ENCODE results near the gene STK32B. TPM values are rescaled to one million over a fixed set of nuclear protein-coding genes. Genes with fewer than 3 reads are reported as not detected.
"Not testable (repeated sequence)": the region's sequence is repeated elsewhere in the genome, so short reads cannot be mapped to it uniquely, and the experiment has no call there.

STK32B gene
- total and polyA plus RNA-seq, 2 donors = 2.9 to 4.8 TPM

- Histone ChIP-seq H3K4me3 (ENCODE audit: low read length in 2 of 2) (no peak overlapping the region), H3K4me1 (ENCODE audit: control insufficient read depth in 2 of 2, insufficient read depth in 2 of 2, low read length in 2 of 2) (no peaks in the 10 kb centered on the region), H3K27me3 (ENCODE audit: control insufficient read depth in 2 of 2, insufficient read depth in 1 of 2, low read length in 1 of 2) (no peaks in the 10 kb centered on the region), H3K36me3 (ENCODE audit: control insufficient read depth in 2 of 2, insufficient read depth in 2 of 2, low read length in 1 of 2) (no peaks in the 10 kb centered on the region), H3K9me3 (ENCODE audit: control insufficient read depth in 2 of 2, insufficient read depth in 1 of 2, low read length in 1 of 2) (no peaks in the 10 kb centered on the region), H3K27ac (ENCODE audit: low read depth in 1 of 2, low read length in 1 of 2) (no peak overlapping the region)
- 93% methylated on average over 6 of the region's 6 CpGs for WGBS
- no peak for DNase-seq (ENCODE audit: low read depth in 6 of 9, low spot score in 9 of 9)
These were observed 372.4 kb downstream of the STK32B start for GRCh38 chr4:5423670-5424069.

GRCh38 chr4:5424211-5424610 lies 372.9 kb downstream of the STK32B start:
- H3K4me3 ChIP-seq (ENCODE audit: low read length in 2 of 2) = no peak overlapping the region
- no peaks in the 10 kb centered on the region for H3K27me3 ChIP-seq (ENCODE audit: control insufficient read depth in 2 of 2, insufficient read depth in 1 of 2, low read length in 1 of 2)
- no peak for DNase-seq (ENCODE audit: low read depth in 6 of 9, low spot score in 9 of 9)
- no peak overlapping the region for H3K27ac ChIP-seq (ENCODE audit: low read depth in 1 of 2, low read length in 1 of 2)
- H3K4me1 ChIP-seq (ENCODE audit: control insufficient read depth in 2 of 2, insufficient read depth in 2 of 2, low read length in 2 of 2) = no peaks in the 10 kb centered on the region
- H3K9me3 ChIP-seq (ENCODE audit: control insufficient read depth in 2 of 2, insufficient read depth in 1 of 2, low read length in 1 of 2) = no peaks in the 10 kb centered on the region
- no peaks in the 10 kb centered on the region for H3K36me3 ChIP-seq (ENCODE audit: control insufficient read depth in 2 of 2, insufficient read depth in 2 of 2, low read length in 1 of 2)
- WGBS = 98% methylated on average over 3 of the region's 3 CpGs

GRCh38 chr4:5424901-5425300 lies 373.6 kb downstream of the STK32B start:
- Histone ChIP-seq H3K27me3 (ENCODE audit: control insufficient read depth in 2 of 2, insufficient read depth in 1 of 2, low read length in 1 of 2) (no peaks in the 10 kb centered on the region), H3K27ac (ENCODE audit: low read depth in 1 of 2, low read length in 1 of 2) (no peak overlapping the region), H3K9me3 (ENCODE audit: control insufficient read depth in 2 of 2, insufficient read depth in 1 of 2, low read length in 1 of 2) (no peaks in the 10 kb centered on the region), H3K4me1 (ENCODE audit: control insufficient read depth in 2 of 2, insufficient read depth in 2 of 2, low read length in 2 of 2) (no peaks in the 10 kb centered on the region), H3K36me3 (ENCODE audit: control insufficient read depth in 2 of 2, insufficient read depth in 2 of 2, low read length in 1 of 2) (no peaks in the 10 kb centered on the region), H3K4me3 (ENCODE audit: low read length in 2 of 2) (no peak overlapping the region)
- WGBS = 95% methylated on average over 8 of the region's 8 CpGs
- DNase-seq (ENCODE audit: low read depth in 6 of 9, low spot score in 9 of 9) = no peak

GRCh38 chr4:5429747-5430146 lies 378.5 kb downstream of the STK32B start:
- DNase-seq (ENCODE audit: low read depth in 6 of 9, low spot score in 9 of 9) = no peak
- Histone ChIP-seq H3K4me3 (ENCODE audit: low read length in 2 of 2) (no peak overlapping the region), H3K27ac (ENCODE audit: low read depth in 1 of 2, low read length in 1 of 2) (no peak overlapping the region), H3K27me3 (ENCODE audit: control insufficient read depth in 2 of 2, insufficient read depth in 1 of 2, low read length in 1 of 2) (no peaks in the 10 kb centered on the region), H3K36me3 (ENCODE audit: control insufficient read depth in 2 of 2, insufficient read depth in 2 of 2, low read length in 1 of 2) (no peaks in the 10 kb centered on the region), H3K4me1 (ENCODE audit: control insufficient read depth in 2 of 2, insufficient read depth in 2 of 2, low read length in 2 of 2) (no peaks in the 10 kb centered on the region), H3K9me3 (ENCODE audit: control insufficient read depth in 2 of 2, insufficient read depth in 1 of 2, low read length in 1 of 2) (no peaks in the 10 kb centered on the region)

GRCh38 chr4:5433196-5433595 lies 381.9 kb downstream of the STK32B start:
- H3K27ac ChIP-seq (ENCODE audit: low read depth in 1 of 2, low read length in 1 of 2) = no peak overlapping the region
- no peaks in the 10 kb centered on the region for H3K27me3 ChIP-seq (ENCODE audit: control insufficient read depth in 2 of 2, insufficient read depth in 1 of 2, low read length in 1 of 2)
- no peak for DNase-seq (ENCODE audit: low read depth in 6 of 9, low spot score in 9 of 9)
- H3K4me3 ChIP-seq (ENCODE audit: low read length in 2 of 2) = no peak overlapping the region
- peaks cover 0 to 3% of the 10 kb centered on the region in 2 donors for H3K9me3 ChIP-seq (ENCODE audit: control insufficient read depth in 2 of 2, insufficient read depth in 1 of 2, low read length in 1 of 2)
- H3K4me1 ChIP-seq (ENCODE audit: control insufficient read depth in 2 of 2, insufficient read depth in 2 of 2, low read length in 2 of 2) = no peaks in the 10 kb centered on the region
- no peaks in the 10 kb centered on the region for H3K36me3 ChIP-seq (ENCODE audit: control insufficient read depth in 2 of 2, insufficient read depth in 2 of 2, low read length in 1 of 2)
- 98% methylated on average over 5 of the region's 5 CpGs for WGBS

- WGBS = 82% methylated on average over 5 of the region's 5 CpGs
These were observed 383.9 kb downstream of the STK32B start for GRCh38 chr4:5435201-5435600.

GRCh38 chr4:5435823-5436222 lies 384.5 kb downstream of the STK32B start:
- Histone ChIP-seq H3K27ac (ENCODE audit: low read depth in 1 of 2, low read length in 1 of 2) (no peak overlapping the region), H3K36me3 (ENCODE audit: control insufficient read depth in 2 of 2, insufficient read depth in 2 of 2, low read length in 1 of 2) (no peaks in the 10 kb centered on the region), H3K4me1 (ENCODE audit: control insufficient read depth in 2 of 2, insufficient read depth in 2 of 2, low read length in 2 of 2) (no peaks in the 10 kb centered on the region), H3K9me3 (ENCODE audit: control insufficient read depth in 2 of 2, insufficient read depth in 1 of 2, low read length in 1 of 2) (peaks cover 0 to 3% of the 10 kb centered on the region in 2 donors), H3K4me3 (ENCODE audit: low read length in 2 of 2) (no peak overlapping the region), H3K27me3 (ENCODE audit: control insufficient read depth in 2 of 2, insufficient read depth in 1 of 2, low read length in 1 of 2) (no peaks in the 10 kb centered on the region)
- WGBS = 87% methylated on average over 4 of the region's 4 CpGs
- DNase-seq (ENCODE audit: low read depth in 6 of 9, low spot score in 9 of 9) = no peak

More at GRCh38 chr4:5435201-5435600, 383.9 kb downstream of the STK32B start:
- no peaks in the 10 kb centered on the region for H3K36me3 ChIP-seq (ENCODE audit: control insufficient read depth in 2 of 2, insufficient read depth in 2 of 2, low read length in 1 of 2)
- H3K4me3 ChIP-seq (ENCODE audit: low read length in 2 of 2) = no peak overlapping the region
- H3K27ac ChIP-seq (ENCODE audit: low read depth in 1 of 2, low read length in 1 of 2) = no peak overlapping the region
- H3K9me3 ChIP-seq (ENCODE audit: control insufficient read depth in 2 of 2, insufficient read depth in 1 of 2, low read length in 1 of 2) = peaks cover 0 to 3% of the 10 kb centered on the region in 2 donors
- no peaks in the 10 kb centered on the region for H3K27me3 ChIP-seq (ENCODE audit: control insufficient read depth in 2 of 2, insufficient read depth in 1 of 2, low read length in 1 of 2)
- no peak for DNase-seq (ENCODE audit: low read depth in 6 of 9, low spot score in 9 of 9)
- H3K4me1 ChIP-seq (ENCODE audit: control insufficient read depth in 2 of 2, insufficient read depth in 2 of 2, low read length in 2 of 2) = no peaks in the 10 kb centered on the region

GRCh38 chr4:5443976-5444802 lies 392.9 kb downstream of the STK32B start:
- not testable (repeated sequence) for H3K36me3 ChIP-seq (ENCODE audit: control insufficient read depth in 2 of 2, insufficient read depth in 2 of 2, low read length in 1 of 2); H3K9me3 ChIP-seq (ENCODE audit: control insufficient read depth in 2 of 2, insufficient read depth in 1 of 2, low read length in 1 of 2); H3K27ac ChIP-seq (ENCODE audit: low read depth in 1 of 2, low read length in 1 of 2); H3K4me3 ChIP-seq (ENCODE audit: low read length in 2 of 2); DNase-seq (ENCODE audit: low read depth in 6 of 9, low spot score in 9 of 9); H3K4me1 ChIP-seq (ENCODE audit: control insufficient read depth in 2 of 2, insufficient read depth in 2 of 2, low read length in 2 of 2); H3K27me3 ChIP-seq (ENCODE audit: control insufficient read depth in 2 of 2, insufficient read depth in 1 of 2, low read length in 1 of 2)
- 89% methylated on average over 26 of the region's 31 CpGs for WGBS

- H3K27me3 ChIP-seq (ENCODE audit: control insufficient read depth in 2 of 2, insufficient read depth in 1 of 2, low read length in 1 of 2) = no peaks in the 10 kb centered on the region
- 96% methylated on average over 10 of the region's 10 CpGs for WGBS
- H3K4me1 ChIP-seq (ENCODE audit: control insufficient read depth in 2 of 2, insufficient read depth in 2 of 2, low read length in 2 of 2) = no peaks in the 10 kb centered on the region
These were observed 393.7 kb downstream of the STK32B start for GRCh38 chr4:5444918-5445517.

More at GRCh38 chr4:5444918-5445517, 393.7 kb downstream of the STK32B start:
- Histone ChIP-seq H3K9me3 (ENCODE audit: control insufficient read depth in 2 of 2, insufficient read depth in 1 of 2, low read length in 1 of 2) (no peaks in the 10 kb centered on the region), H3K27ac (ENCODE audit: low read depth in 1 of 2, low read length in 1 of 2) (no peak overlapping the region), H3K4me3 (ENCODE audit: low read length in 2 of 2) (no peak overlapping the region), H3K36me3 (ENCODE audit: control insufficient read depth in 2 of 2, insufficient read depth in 2 of 2, low read length in 1 of 2) (no peaks in the 10 kb centered on the region)
- no peak for DNase-seq (ENCODE audit: low read depth in 6 of 9, low spot score in 9 of 9)
